ENCODE results near the gene RAB3D. TPM values are rescaled to one million over a fixed set of nuclear protein-coding genes. Genes with fewer than 3 reads are reported as not detected.

RAB3D gene
- total RNA-seq, 1 experiment from 2014 or later: 37.9 TPM

DNA sequence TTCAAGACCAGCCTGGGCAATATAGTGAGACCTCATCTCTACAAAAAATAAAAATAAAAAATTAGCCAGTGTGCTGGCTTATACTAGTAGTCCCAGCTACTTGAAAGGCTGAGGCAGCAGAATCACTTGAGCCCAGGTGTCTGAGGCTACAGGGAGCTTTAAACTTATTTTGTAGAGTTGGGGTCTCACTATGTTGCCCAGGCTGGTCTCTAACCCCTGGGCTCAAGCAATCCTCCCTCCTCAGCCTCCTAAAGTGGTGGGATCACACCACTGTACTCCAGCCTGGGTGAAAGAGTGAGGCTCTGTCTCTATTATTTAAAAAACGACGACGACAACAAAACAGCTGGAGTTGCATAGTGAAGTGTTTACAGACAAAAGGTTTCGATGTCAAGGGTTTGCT is 8.0 kb downstream of the RAB3D start:
- no peak overlapping the region for H3K9ac ChIP-seq (ENCODE audit: low read length)
- H4K20me1 ChIP-seq (ENCODE audit: low read length): no peaks in the 10 kb centered on the region
- no peak overlapping the region for H2AFZ ChIP-seq (ENCODE audit: low read length)
- ChIA-PET POLR2A (ENCODE audit: unreplicated experiment) (no interaction called here), CTCF (interaction anchor here (0.7 kb wide), 1 partner anchor 53 kb away, joined by 7 read pairs; the partner anchor contains the start of gene EPOR)
- no peak overlapping the region for H3K4me3 ChIP-seq (ENCODE audit: low read length)
- no peak for TF ChIP-seq EZH2 (IDR thresholded peaks at IDR 0.05; ENCODE audit: low read length, unreplicated experiment)
- TF ChIP-seq, protein P1, sequence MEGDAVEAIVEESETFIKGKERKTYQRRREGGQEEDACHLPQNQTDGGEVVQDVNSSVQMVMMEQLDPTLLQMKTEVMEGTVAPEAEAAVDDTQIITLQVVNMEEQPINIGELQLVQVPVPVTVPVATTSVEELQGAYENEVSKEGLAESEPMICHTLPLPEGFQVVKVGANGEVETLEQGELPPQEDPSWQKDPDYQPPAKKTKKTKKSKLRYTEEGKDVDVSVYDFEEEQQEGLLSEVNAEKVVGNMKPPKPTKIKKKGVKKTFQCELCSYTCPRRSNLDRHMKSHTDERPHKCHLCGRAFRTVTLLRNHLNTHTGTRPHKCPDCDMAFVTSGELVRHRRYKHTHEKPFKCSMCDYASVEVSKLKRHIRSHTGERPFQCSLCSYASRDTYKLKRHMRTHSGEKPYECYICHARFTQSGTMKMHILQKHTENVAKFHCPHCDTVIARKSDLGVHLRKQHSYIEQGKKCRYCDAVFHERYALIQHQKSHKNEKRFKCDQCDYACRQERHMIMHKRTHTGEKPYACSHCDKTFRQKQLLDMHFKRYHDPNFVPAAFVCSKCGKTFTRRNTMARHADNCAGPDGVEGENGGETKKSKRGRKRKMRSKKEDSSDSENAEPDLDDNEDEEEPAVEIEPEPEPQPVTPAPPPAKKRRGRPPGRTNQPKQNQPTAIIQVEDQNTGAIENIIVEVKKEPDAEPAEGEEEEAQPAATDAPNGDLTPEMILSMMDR (conservative IDR thresholded peaks at IDR 0.05; ENCODE audit: low read depth, low read length): no peak
- TF ChIP-seq EZH2phosphoT487 (IDR thresholded peaks at IDR 0.05; ENCODE audit: borderline replicate concordance, low read length): no peak
- no peak overlapping the region for H3K27ac ChIP-seq (ENCODE audit: low read length)
- no peaks in the 10 kb centered on the region for H3K79me2 ChIP-seq (ENCODE audit: low read length)
- BruUV-seq (replicated peaks): no TSS peak
- H3F3A ChIP-seq (ENCODE audit: low read length, unreplicated experiment): peaks cover 4% of the 10 kb centered on the region
- H3K4me1 ChIP-seq (ENCODE audit: insufficient read depth, low read length): no peaks in the 10 kb centered on the region
- intact Hi-C loops (cut with micrococcal nuclease): no loop called here
- H3K9me2 ChIP-seq (replicated peaks; ENCODE audit: low read length): no peaks in the 10 kb centered on the region
- ATAC-seq (no peak), DNase-seq (no peak)
- no peak overlapping the region for H3K4me2 ChIP-seq (ENCODE audit: low read length)
- H3K36me3 ChIP-seq (ENCODE audit: low read depth, low read length): peaks cover 35% of the 10 kb centered on the region
- no peaks in the 10 kb centered on the region for H3K9me3 ChIP-seq (ENCODE audit: low read length)
- no peaks in the 10 kb centered on the region for H3K27me3 ChIP-seq (ENCODE audit: low read length)

DNA sequence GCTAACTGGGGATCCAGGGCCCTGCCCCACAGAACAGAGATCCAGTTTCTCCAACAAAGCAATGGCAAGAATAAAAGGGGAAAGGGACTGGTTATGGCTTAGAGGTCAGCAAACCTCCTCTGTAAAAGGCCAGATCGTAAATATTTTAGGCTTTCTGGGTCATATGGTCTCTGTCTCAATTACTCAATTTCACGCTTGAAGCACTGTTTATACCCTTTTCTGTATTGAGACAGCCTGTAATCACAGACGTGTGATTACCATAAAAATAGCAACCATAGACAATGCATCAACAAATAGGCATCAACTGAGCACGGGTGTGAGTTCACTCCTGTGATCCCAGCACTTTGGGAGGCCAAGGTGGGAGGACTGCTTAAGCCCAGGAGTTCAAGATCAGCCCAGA is 9.3 kb downstream of the RAB3D start:
- ATAC-seq (no peak), DNase-seq (no peak)
- POLR2A ChIA-PET (ENCODE audit: unreplicated experiment): interaction anchor here (0.6 kb wide), 1 partner anchor 666 kb away, joined by 3 read pairs; no protein-coding TSS in a partner anchor
- no peaks in the 10 kb centered on the region for H3K9me2 ChIP-seq (replicated peaks; ENCODE audit: low read length)
- H3K9me3 ChIP-seq (ENCODE audit: low read length): no peaks in the 10 kb centered on the region
- H3K27me3 ChIP-seq (ENCODE audit: low read length): no peaks in the 10 kb centered on the region
- no peaks in the 10 kb centered on the region for H3K4me1 ChIP-seq (ENCODE audit: insufficient read depth, low read length)
- no peak overlapping the region for H3K4me3 ChIP-seq (ENCODE audit: low read length)
- intact Hi-C loops (cut with micrococcal nuclease): no loop called here
- peaks cover 4% of the 10 kb centered on the region for H3F3A ChIP-seq (ENCODE audit: low read length, unreplicated experiment)
- BruUV-seq (replicated peaks): no TSS peak
- H3K36me3 ChIP-seq (ENCODE audit: low read depth, low read length): peaks cover 24% of the 10 kb centered on the region
- no peak overlapping the region for H3K4me2 ChIP-seq (ENCODE audit: low read length)
- H3K27ac ChIP-seq (ENCODE audit: low read length): no peak overlapping the region
- CTCF ChIA-PET: no interaction called here
- no peak overlapping the region for H3K9ac ChIP-seq (ENCODE audit: low read length)
- H4K20me1 ChIP-seq (ENCODE audit: low read length): no peaks in the 10 kb centered on the region
- no peak overlapping the region for H2AFZ ChIP-seq (ENCODE audit: low read length)
- H3K79me2 ChIP-seq (ENCODE audit: low read length): no peaks in the 10 kb centered on the region
- TF ChIP-seq EZH2 (IDR thresholded peaks at IDR 0.05; ENCODE audit: low read length, unreplicated experiment) (no peak), EZH2phosphoT487 (IDR thresholded peaks at IDR 0.05; ENCODE audit: borderline replicate concordance, low read length) (no peak)
- TF ChIP-seq, protein P1 (conservative IDR thresholded peaks at IDR 0.05; ENCODE audit: low read depth, low read length): no peak

DNA sequence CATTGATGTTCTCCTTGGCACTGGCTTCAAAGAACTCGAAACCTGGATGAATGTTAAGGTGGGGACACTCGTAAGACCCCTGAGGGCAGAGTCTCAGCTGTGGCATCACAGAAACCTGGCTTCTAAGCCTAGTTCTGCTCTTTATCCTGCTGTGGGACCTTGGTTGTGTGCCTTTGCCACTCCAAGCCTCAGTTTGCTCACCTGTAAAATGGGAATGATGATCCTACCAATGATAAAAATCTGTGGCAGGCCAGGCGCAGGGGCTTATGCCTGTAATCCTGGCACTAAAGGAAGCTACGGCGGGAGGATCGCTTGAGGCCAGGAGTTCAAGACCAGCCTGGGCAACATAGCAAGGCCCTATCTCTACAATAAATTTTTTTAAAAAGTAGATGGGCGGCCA is 13.9 kb downstream of the RAB3D start:
- no peak for ATAC-seq
- CTCF ChIA-PET: no interaction called here
- H3K4me3 ChIP-seq (ENCODE audit: low read length): no peak overlapping the region

More for the DNA sequence above, 13.9 kb downstream of the RAB3D start:
- Histone ChIP-seq H3K4me2 (ENCODE audit: low read length) (no peak overlapping the region), H3K36me3 (ENCODE audit: low read depth, low read length) (peaks cover 12% of the 10 kb centered on the region), H2AFZ (ENCODE audit: low read length) (no peak overlapping the region), H3K27me3 (ENCODE audit: low read length) (no peaks in the 10 kb centered on the region), H3K4me1 (ENCODE audit: insufficient read depth, low read length) (no peaks in the 10 kb centered on the region), H4K20me1 (ENCODE audit: low read length) (no peaks in the 10 kb centered on the region), H3K9me3 (ENCODE audit: low read length) (no peaks in the 10 kb centered on the region), H3K27ac (ENCODE audit: low read length) (no peak overlapping the region), H3K79me2 (ENCODE audit: low read length) (no peaks in the 10 kb centered on the region), H3K9me2 (replicated peaks; ENCODE audit: low read length) (no peaks in the 10 kb centered on the region), H3K9ac (ENCODE audit: low read length) (no peak overlapping the region), H3F3A (ENCODE audit: low read length, unreplicated experiment) (no peaks in the 10 kb centered on the region)
- intact Hi-C loops (cut with micrococcal nuclease): no loop called here
- TF ChIP-seq EZH2 (IDR thresholded peaks at IDR 0.05; ENCODE audit: low read length, unreplicated experiment) (no peak), EZH2phosphoT487 (IDR thresholded peaks at IDR 0.05; ENCODE audit: borderline replicate concordance, low read length) (no peak)
- TF ChIP-seq, protein P1 (conservative IDR thresholded peaks at IDR 0.05; ENCODE audit: low read depth, low read length): no peak
- POLR2A ChIA-PET (ENCODE audit: unreplicated experiment): interaction anchor here (0.6 kb wide), 1 partner anchor 233 kb away, joined by 3 read pairs; the partner anchor contains the start of gene ELOF1
- no TSS peak for BruUV-seq (replicated peaks)
- no peak for DNase-seq

Measured in PC-3 (cell line).